Stimulated activated CD4-positive, alpha-beta T cell treated with anti-CD3 and anti-CD28 coated beads, Interleukin-1b, Interleukin-23, amount 100 ng/mL, for 4 hours (primary cell): ENCODE results near the gene PCIF1.
A peak's percentile ranks its signal among the peaks of the same experiment; 100 is the strongest.

ENCODE experiments used
- DNase-seq, 2 donors: peaks; one replicate each; pipeline ENCODE4 v3.0.0-alpha.2; 2020; ENCODE audit warnings: low read depth in 2 of 2

PCIF1 gene

DNA sequence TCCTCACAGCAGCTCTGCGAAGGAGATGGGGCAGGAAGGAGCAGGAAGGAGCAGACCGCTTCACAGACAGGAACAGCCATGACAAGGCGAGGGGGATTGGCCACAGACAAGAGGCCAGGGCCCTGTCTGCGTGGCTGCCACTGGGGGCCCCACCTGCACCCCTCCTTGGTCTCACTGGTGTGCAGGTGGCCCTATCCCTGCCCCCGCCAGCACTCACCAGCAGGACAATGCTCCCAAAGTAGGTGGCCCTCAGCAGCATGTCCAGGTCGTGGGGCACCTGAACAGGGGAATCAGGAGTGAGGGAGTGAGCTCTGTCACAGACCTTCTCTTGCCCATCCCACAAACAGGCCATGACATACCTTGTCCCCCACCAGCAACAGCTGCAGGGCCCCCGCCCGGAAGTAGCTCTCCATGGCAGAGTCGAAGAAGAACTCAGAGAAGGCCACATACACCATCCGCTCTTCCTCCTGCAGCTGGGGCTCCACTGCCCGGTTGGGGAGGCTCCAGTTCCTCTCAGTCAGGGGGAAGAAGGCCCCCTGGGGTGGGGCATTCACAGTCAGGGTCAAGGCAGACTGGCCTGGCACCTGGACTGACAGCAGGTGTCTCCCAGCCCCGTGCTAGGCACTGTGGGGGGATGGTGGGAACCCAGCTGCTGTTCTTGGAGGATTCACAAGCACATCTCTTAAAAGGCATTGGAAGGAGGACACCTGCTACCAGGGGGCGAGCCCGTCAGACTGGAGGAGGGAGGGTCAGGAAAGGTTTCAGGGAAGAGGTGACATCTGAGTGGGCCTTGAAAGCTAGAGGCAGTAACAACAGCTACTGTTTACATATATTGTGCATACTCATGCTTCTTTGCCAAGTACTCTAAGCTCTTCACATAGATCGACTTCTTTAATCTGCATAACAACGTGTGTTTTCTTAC lies 29.6 kb upstream of the PCIF1 start:
- no peak for DNase-seq

DNA sequence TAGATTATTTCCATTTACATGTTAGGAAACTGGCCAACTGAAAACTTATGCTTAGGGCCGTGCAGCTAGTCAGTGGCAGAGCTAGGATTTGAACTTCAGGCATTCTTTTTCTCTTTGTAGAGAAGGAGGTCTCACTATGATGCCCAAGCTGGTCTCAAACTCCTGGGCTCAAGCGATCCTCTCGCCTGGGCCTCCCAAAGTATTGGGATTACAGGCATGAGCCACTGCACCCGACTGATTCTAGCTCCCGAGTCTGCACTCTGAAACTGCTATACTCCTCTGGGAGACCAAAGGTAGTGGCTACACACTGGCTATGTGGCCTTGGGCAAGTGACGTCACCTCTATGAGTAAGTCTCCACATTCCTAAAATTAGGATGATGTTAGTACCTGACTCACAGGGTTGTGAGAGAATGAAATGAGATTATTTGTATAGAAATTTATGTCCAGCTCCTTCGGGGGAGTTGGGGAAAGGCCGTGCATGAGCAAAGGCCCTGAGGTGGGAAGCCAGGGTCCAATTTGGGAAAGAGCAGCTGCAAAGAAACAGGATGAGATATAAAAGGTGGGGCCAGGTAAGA lies 28.9 kb upstream of the PCIF1 start:
- DNase-seq: no peak

DNA sequence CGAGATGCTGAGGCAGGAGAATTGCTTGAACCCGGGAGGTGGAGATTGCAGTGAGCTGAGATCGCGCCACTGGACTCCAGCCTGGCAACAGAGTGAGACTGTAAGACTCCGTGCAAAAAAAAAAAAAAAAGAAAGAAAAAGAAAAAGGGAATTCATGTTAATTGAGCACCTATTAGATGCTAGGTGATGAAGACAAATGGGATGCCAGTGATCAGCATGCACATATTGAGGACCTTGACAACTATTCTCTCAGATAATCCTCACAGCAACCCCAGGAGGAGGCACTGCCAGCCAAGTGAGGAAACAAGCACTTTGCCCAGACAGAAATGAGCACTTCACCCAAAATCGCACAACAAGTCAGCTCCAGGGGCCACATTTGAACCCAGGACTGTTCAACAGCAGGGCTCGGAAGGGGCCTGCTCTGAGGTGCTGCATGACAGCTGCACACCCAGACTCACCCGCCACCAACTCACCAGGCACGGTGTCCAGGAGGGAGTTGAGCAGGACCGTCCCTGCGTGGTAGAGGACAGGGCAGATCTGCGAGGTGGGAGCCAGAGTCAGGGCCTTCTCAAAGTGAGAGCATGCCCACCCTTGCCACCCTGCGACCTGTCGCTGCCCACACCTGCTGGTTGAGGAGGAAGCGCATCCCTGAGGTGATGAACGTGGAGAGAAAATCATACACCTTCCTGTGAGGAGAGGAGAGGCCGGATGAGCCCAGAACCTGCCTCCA lies 27.1 kb upstream of the PCIF1 start:
- DNase-seq: no peak

DNA sequence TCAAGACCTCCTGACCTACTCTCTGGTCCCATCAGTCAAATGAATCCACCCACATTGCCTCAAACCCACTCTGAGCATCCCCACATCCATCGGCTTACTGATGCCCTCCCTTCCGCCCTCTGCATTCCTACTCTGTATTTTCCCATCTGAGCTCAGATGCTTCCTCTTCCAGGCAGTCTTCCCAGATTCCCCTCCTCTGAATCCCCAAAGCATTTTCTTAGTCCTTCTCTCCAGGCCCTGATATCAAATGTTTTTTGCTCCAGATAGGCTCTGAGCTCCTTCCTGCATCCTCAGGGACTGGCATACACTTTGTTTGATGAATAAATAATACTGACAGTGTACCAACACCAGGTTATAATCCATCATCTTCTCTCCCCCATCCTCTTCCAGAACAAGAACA lies 26.4 kb upstream of the PCIF1 start:
- DNase-seq: no peak

DNA sequence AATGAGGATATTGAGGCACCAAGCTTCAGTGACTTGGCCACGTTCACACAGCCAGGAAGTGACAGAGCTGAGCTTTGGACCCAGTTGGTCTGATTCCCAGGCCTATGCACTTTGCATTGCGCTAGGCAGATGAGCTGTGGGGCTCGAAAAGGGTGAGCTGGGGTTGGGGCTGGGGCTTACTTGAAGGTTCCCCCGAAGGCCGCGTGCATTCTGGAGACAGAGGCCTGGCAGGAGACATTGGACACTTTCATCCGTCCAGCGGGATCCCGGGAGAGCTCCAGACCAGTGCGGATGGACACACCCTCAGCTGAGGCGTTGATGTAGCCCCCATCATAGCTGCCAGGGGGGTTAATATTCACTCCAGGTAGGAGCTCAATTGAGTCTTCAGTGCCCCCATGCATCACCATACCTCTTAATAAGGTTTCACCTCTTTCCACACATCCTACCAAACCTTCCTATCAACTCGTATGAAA lies 25.1 kb upstream of the PCIF1 start:
- no peak for DNase-seq

DNA sequence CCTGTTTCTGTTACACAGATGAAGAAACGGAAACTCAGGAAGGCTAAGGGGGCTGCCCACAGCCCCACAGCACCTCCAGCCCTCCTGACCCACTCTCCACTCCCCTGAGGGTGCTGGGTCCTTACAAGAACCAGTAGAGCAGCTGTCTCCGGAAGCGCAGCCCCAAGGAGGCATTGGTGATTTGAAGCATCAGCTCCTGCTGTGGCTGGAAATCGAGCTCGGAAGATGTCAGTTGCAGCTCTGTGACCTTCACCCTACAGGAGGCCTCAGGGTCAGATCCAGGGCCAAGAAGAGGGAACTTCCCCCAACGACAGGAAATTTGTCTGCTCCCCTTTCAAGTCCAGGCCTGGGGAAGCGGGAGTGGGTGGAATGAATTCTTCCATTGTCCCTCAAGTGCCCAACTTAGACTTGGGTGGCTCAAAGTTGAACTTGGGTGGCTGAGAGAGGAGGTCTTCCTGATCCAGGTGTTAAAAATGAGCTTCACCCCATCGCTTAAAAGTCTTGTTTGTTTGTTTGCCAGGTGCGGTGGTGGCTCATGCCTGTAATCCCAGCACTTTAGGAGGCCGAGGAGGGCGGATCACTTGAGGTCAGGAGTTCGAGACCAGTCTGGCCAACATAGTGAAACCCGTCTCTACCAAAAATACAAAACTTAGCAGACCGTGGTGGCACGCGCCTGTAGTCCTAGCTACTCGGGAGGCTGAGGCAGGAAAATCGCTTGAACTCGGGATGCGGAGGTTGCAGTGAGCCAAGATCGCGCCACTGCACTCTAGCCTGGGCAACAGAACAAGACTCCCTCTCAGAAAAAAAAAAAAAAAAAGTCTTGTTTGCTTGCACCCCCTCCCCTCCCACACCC lies 24.4 kb upstream of the PCIF1 start:
- DNase-seq: no peak

DNA sequence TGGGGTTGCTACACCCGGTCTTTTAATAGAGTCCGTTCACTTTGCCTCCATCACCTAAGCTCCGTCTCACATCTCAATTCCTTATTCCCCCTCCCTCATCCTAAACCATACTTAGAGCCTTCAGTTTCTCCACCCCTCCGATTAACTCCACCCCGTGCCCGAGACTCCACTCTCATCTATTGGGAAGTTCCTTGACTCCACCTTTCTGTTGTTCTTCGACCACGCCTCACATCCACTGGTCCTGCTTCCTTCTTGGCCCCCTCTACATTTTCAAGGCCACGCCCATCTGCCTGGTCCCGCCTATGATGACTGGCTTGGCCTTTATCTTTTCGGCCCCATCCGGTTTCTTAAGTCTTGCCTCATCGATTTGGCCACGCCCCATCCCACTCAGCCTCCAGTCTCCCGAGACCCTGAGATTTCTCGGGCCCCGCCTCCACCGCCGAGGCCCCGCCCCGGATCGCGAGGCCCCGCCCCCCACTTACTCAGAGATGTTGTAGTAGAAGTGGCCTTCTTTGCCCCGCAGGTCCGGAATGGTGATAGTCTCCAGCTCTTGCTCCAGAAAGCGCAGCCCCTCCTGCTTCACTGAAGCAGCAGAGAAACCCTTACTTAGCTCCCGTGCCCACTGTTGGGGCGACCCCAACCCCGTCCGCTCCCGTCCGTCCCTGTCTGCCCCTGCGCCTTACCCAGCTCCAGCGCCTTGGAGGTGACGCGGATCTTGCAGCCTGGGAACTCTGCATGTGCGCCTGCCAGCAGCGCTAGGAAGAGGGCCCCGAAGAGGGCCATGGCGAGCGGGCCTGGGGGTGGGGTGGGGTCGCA lies 23.6 kb upstream of the PCIF1 start:
- peak; percentile 83 to 90 for DNase-seq

DNA sequence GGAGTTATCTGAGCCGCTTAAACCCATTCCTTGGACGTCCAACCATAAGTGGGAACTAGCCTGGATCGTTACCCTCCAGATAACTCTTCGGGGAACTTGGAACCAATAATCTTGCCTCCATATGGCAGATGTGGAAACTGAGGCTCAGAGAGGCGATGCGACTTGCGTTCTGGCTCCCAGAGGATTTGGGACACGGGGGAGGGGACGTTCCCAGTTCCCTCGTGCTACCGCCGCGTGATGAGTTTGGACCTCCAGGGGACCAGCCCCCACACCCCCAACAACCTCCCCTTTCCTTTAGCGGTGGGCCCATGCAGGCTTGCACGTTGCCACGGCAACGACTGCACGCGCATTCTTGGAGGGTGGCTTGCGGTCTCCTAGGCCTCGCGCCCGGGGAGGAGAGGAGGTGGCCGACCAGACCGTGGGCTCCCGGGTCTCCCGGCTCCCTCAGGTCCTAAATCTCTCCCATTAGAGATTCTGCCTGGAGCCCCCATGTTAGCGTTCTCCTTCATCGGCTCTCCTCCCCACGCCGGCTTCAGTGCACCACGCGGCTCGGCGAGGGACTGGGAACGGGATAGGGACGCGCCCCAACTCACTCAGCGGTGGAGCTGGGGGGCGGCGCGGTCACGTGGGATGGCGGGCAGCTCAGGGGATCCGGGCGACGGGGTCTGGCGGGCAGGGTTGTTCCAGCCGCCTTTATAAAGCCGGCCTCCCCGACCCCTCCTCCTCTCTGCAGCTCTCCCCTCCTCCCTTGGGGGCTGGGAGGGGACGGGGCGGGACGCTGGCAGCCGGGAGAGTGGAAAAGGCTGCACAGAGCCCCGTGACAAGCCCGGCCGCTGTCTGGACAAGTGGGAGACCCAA lies 22.8 kb upstream of the PCIF1 start, which contains the start of gene PLTP:
PLTP (minus strand) TSS at position 670 of the 858 bp plus-strand sequence. CDS start 703 bp downstream, outside the sequence.
- DNase-seq: peak in 1 of 2 donors; percentile 24

DNA sequence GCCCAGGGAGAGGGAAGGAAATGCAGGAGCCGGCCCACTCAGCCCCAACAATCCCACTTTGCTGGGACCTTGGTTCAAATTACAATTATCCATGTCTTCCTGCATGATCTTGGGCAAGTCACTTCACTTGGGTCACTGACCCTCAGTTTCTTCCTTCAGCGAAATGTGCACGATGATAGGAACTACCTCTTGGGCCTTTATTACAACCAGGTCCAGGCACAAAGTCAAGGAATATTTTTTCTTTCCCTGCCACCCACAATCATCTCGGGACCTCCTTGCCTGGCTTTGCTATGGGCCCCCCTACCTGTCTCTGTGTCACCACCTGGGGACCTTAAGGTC lies 22.2 kb upstream of the PCIF1 start:
- no peak for DNase-seq

DNA sequence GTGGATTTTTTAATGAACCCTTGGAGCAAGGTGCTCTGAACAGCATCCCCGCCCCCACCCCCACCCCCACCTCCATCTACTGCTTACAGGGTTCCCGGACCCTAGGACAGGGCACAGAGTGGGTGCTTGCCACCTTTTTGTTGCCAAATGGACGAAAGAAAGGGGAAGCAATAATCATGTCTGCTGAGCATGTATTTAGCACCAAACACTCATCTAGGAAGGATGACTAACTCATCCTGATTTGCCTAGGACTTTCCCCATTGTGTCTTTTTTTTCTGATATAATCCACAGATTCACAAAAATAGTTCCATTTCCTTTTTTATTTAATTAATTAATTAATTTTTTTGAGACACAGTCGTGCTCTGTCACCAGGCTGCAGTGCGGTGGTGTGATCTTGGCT lies 21.4 kb upstream of the PCIF1 start:
- no peak for DNase-seq

DNA sequence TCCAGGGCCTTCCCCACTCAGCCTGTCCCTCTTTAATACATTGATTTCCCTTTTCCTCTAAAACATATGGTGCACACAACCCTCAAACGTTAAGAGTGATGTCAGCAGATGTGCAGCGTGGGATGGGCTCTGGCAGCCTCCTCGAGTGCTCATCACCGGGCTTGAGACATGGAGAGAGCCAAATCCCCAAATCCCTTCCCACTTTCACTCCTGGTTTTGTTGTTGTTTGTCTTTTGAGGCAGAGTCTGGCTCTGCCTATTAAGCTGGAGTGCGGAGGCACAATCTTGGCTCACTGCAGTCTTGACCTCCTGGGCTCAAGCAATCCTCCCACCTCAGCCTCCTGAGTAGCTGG lies 16.7 kb upstream of the PCIF1 start:
- DNase-seq: no peak

DNA sequence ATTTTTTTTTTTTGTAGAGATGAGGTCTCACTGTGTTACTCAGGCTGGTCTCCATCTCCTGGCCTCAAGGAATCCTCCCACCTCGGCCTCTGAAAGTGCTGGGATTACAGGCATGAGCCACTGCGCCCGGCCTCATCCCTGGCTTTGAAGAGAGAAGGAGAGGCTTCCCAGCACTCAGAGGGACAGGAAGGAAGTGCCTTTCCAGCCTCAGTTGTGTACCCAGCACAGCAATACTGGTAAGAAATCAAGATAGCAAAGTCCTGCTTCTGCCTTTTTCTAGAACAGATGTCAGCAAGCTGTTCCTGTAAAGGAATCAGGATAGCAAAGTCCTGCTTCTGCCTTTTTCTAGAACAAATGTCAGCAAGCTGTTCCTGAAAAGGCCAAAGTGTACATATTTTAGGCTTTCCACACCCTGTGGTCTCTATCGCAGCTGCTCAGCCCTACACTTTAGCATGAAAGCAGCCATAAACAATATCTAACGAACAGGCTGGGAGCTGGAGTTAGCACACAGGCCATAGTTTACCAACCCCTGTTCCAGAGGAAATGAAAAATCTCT lies 16.2 kb upstream of the PCIF1 start:
- DNase-seq: no peak

DNA sequence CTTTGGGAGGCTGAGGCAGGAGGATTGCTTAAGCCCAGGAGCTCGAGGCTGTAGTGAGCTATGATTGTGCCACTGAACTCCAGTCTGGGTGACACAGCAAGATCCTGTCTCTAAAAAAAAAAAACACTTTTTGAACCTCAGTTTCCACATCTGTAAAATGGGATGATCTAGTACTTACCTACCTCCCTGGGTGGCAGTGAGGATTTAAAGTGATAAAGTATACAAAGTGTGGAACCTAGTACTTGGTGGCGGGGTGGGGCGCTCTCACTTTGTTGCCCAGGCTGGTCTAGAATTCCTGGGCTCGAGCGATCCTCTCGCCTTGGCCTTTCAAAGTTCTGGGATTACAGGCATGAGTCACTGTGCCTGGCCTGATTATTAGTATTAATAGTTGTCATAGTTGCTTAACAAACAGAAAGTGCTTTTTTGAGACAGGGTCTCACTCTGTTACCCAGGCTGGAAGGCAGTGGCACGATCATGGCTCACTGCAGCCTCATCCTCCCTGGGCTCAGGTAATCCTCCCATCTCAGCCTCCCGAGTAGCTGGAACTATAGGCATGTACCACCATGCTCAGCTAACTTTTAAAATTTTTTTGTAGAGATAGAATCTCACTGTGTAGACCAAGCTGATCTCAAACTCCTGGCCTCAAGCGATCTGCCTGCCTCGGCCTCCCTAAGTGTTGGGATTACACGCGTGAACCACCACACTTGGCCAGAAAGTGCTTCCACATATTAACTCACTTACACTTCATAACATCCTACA lies 15.5 kb upstream of the PCIF1 start:
- no peak for DNase-seq

DNA sequence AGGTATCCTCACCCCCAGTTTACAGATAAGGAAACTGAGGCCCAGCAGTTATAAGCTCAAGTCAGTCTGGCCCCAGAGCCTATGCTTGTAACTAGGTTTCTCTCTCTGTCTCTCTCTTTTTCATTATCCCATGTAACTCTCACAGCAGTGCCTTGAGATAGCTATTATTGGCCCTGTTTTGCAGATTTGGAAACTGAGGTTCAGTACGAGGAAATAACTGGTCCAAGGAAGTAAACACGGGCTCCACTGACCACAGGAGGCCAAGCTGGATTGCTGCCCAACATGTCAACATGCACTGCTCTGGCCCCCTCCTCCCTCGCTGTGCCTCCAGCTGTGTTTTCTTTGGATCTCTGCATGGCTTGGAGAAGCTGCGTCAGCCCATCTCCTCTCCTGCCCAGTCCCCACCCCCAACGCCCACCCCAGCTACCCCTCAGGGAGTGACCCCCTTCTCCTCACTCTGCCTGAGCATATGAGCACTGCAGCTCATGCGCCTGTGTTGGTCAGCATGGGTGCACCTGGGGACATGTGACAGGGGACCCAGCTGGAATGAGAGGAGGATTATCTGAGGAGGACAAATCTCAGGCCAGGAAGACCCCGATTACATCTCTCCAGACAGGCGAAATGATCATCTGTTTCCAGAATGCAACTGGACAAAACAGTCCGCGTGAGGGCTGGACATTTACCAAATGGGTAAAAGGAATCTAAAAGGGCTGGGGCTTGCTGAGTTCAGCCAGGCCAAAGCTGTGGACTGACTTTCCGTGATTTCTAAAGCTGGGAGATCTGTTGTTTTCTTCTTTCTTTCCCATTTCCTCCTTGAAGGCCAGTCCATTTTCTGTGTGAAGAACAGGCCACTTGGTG lies 14.7 kb upstream of the PCIF1 start:
- no peak for DNase-seq

DNA sequence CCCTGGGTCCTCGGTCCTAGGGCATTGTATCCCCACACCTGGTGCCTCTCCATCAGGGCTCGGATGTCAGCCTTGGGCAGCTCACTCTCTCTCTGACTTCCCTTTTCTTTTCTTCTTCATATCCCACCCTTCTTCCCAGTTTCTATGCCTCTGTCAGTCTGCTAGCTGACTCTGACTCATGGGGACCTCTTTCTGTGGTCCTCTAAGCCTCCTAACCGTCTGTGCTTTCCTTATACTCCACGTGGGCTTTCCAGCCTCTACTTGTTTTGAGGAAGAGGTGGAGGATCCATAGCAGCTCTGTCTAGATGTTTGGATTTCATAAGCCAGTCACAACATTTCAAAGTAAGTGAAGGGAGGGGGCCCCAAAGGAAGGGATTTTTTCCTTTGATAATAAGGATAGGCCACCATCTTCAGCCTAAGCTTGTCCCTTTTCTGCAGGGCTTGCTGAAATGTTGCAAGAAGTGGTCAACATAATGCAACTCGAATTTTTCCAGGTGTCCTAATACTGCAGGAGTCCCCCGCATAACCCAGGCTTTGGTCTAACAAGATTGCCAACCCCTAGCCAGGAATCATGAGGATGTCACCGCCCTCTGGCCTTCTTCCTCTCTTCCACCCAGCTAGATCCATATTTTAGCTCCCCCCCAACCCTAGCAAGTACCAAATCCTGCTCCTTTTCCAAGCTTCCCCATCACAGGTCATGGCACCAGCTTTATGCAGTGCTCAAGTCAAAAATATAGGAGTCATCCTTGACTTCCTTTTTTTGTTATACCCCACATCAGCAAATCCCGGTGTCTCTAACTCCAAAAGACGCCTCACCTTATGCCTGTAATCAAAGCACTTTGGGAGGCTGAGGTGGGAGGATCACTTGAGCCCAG lies 13.8 kb upstream of the PCIF1 start:
- no peak for DNase-seq

DNA sequence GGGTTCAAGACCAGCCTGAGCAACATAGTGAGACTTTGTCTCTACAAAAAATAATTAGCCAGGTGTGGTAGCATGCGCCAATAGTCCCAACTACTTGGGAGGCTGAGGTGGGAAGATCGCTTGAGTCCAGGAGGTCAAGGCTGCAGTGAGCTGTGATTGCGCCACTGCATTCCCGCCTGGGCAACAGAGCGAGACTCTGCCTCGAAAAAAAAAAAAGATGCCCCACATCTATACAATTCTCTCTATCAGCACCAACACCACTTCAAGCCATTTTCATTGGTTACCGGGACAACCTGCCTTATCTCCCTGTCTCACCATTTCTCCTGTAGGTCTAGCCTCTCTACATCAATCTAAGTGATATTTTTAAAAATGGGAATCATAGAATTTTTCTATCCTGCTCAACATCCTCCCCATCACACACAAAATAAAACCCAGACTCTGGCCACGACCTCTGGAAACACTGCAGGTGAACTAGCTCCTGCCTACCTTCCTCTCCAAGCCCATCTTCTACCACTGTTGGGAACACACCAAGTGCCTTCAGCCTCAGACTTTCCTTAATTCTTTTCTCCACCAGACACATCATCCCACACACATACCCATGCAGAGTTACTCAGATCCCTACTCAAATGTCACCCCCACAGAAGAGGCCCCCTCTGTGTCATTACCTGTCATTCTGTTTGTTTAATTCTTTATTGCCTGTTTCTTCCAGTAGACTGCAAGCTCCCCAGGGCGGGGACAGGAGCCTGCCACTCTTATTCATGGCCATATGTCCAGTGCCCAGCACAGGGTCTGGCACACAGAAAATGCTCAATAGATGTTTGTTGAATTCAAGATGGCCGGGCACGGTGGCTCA lies 12.9 kb upstream of the PCIF1 start:
- DNase-seq: no peak
